AG04449 (cell line): ENCODE measurements around the gene GRK1.
"Not testable (repeated sequence)": the region's sequence is repeated elsewhere in the genome, so short reads cannot be mapped to it uniquely, and the experiment has no call there.

Experiments
- CTCF ChIA-PET: fragments of 350-600 bp; formaldehyde crosslinking; extraction: SDS; loops from one replicate; lab custom pipeline; 2021; ENCODE audit warnings: antibody characterized with exemption; lab: Yijun Ruan, JAX
- POLR2A ChIA-PET: fragments of 400-600, 350-600 bp; formaldehyde crosslinking; extraction: SDS; loops from one replicate; lab custom pipeline; 2020; ENCODE audit warnings: antibody characterized with exemption, inconsistent platforms; lab: Yijun Ruan, JAX
- DNase-seq: peaks from one replicate; pipeline ENCODE4 v3.0.0-alpha.2; 2010; ENCODE audit warnings: low read depth, low spot score
- H3K4me3 ChIP-seq: 2 replicates; pipeline ENCODE4 v1.5.1; 2011; ENCODE audit warnings: low read depth, mild to moderate bottlenecking, control low read depth, low read length
- CTCF ChIP-seq: IDR thresholded peaks from one replicate; pipeline ENCODE4 v1.5.1; 2011; ENCODE audit warnings: mild to moderate bottlenecking, moderate library complexity, low read length, control low read depth, inconsistent platforms; ENCODE audit not compliant: insufficient read depth; ENCODE audit errors: missing control alignments

GRK1 gene

GRCh38 chr13:113749967-113750366 is 82.9 kb downstream of the GRK1 start:
- TF ChIP-seq CTCF, result no peak
- CTCF ChIA-PET, result no interaction called here
- no peak overlapping the region for H3K4me3 ChIP-seq
- no peak for DNase-seq
- POLR2A ChIA-PET, result no interaction called here

GRCh38 chr13:113750554-113751399 is 83.8 kb downstream of the GRK1 start:
- POLR2A ChIA-PET, result no interaction called here

GRCh38 chr13:113751491-113751890 is 84.5 kb downstream of the GRK1 start:
- ChIA-PET POLR2A (no interaction called here), CTCF (no interaction called here)
- no peak for TF ChIP-seq CTCF
- H3K4me3 ChIP-seq, result no peak overlapping the region
- no peak for DNase-seq

More at GRCh38 chr13:113750554-113751399, 83.8 kb downstream of the GRK1 start:
- CTCF ChIA-PET, result no interaction called here
- DNase-seq, result no peak
- no peak overlapping the region for H3K4me3 ChIP-seq
- TF ChIP-seq CTCF, result no peak

GRCh38 chr13:113752211-113752986 is 85.4 kb downstream of the GRK1 start:
- DNase-seq, H3K4me3 ChIP-seq, POLR2A ChIA-PET, CTCF ChIA-PET: not testable (repeated sequence)

GRCh38 chr13:113753171-113753570 is 86.2 kb downstream of the GRK1 start:
- H3K4me3 ChIP-seq, result no peak overlapping the region
- ChIA-PET CTCF (no interaction called here), POLR2A (no interaction called here)
- TF ChIP-seq CTCF, result no peak
- no peak for DNase-seq

- no peak for DNase-seq
- H3K4me3 ChIP-seq, result no peak overlapping the region
- CTCF ChIA-PET, result no interaction called here
- POLR2A ChIA-PET, result no interaction called here
- TF ChIP-seq CTCF, result no peak
These were observed 87.2 kb downstream of the GRK1 start for GRCh38 chr13:113754242-113754641.
